GM21576 (cell line): ENCODE data around the gene HDAC9.

Source experiments
- ATAC-seq: cut with Tn5 transposase; IDR thresholded peaks from one replicate; pipeline ENCODE4 v1.9.1; 2021; ENCODE audit warnings: mild to moderate bottlenecking, moderate library complexity; ENCODE audit not compliant: unreplicated experiment

Gene HDAC9

GRCh38 chr7:18579698-18580097 lies 84.1 kb downstream of the HDAC9 start:
- ATAC-seq, result no peak

- no peak for ATAC-seq
Observed at GRCh38 chr7:18580950-18581349, 85.4 kb downstream of the HDAC9 start.

GRCh38 chr7:18583305-18583704 lies 87.8 kb downstream of the HDAC9 start:
- ATAC-seq, result no peak

GRCh38 chr7:18590241-18590640 lies 94.7 kb downstream of the HDAC9 start:
- ATAC-seq, result no peak

DNA sequence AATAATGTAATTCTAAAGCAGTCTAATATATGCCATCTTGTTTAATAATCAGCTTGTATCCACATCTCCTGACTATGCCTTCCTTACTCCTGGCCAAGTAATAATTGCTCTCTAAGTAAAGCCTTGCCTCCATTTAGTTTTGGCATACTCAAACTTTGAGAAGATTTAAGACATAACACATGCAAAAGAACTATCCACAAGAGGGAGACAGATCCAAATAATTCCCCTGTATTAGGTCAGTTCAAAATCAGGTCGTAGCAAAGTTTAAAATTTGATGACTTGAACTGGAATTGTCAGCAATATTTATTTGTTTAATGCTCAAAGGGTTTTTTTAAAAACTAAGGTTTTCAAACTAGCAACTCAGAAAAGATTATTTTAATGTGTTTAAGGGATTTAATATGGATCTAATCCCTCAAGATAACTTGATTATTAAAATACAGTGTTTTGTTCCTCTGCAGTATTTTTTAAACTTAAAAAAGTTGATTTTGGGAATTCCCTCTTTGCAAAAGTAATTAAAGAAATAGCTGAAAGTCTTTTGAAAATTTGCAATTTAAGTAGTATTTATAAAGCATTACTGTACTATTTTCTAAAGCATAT lies 95.3 kb downstream of the HDAC9 start:
- no peak for ATAC-seq

DNA sequence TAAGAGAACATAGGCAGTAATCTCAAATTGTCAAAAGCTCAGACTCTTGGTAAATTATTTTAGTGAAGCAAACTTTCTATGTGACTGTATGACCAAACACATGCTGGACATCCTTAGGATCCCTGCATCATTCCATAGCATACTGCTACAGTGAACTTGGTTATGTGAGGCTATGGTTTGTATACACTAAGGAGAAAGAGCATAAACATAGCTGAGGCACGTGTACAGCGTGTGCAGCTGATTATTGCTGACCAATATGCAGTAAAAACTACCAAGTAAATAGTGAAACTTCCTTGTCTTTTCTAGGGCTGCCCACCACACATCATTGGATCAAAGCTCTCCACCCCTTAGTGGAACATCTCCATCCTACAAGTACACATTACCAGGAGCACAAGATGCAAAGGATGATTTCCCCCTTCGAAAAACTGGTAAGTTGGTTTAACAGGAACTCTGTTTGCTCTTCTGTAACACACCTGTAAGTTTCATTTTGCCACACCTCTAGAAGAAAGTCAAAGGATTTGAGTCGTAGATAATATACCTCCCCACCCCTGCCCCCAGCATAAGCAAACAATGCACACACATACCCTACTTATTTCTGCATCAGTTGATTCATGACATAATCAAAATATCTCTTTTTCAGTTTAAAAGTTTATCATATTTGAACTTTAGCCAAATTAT lies 98.2 kb downstream of the HDAC9 start:
- ATAC-seq, result no peak

GRCh38 chr7:18597754-18598153 lies 102.2 kb downstream of the HDAC9 start:
- ATAC-seq, result no peak

GRCh38 chr7:18607025-18607424 lies 111.5 kb downstream of the HDAC9 start:
- no peak for ATAC-seq

DNA sequence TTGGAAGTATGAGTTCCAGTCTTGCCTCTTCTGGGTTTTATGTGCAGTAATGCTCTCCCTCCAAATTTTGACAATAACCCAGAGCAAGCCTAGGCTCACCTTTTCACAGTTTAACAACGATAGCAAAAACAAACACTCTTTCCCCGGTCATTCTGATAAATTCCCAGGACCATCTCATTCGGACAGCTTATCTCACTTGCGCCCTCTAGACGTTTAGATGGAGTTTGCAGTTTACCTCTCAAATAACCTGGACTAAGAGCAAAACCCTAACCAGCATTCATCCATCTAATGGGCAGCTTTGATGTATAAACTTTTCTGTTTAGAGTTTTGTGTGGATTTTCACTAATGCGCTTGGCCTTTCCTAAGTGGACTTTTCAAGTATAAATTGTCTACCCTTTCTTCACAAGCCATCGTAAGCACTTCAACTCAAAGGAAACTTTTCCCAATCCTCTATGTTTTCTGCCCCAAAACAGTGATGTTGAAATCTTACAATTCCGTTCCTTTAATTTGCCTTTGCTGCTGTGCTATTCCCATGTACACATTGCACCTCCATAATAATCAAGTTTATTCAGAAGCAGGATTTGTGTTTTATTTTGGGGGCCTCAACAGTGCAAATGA lies 114.9 kb downstream of the HDAC9 start:
- no peak for ATAC-seq

DNA sequence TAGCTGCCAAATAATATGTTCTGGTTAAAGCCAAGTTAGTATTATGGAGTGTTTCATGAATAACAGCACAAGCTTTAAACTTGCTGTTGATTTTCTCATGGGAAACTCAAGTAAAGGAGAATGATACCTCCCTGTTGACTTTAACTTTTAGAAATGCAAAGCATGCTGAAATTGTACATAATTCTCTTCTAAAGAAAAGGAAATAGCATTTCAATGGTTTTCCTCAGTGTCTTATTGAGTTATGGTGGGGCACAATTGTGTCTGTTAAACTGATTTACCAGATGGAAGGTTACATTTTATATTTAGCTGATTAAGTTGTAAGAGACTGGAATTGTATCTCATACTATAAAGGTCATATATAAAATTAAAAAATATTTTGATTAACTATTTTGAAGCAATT lies 119.3 kb downstream of the HDAC9 start:
- ATAC-seq, result no peak

- no peak for ATAC-seq
Observed at GRCh38 chr7:18619311-18619710, 123.8 kb downstream of the HDAC9 start.

DNA sequence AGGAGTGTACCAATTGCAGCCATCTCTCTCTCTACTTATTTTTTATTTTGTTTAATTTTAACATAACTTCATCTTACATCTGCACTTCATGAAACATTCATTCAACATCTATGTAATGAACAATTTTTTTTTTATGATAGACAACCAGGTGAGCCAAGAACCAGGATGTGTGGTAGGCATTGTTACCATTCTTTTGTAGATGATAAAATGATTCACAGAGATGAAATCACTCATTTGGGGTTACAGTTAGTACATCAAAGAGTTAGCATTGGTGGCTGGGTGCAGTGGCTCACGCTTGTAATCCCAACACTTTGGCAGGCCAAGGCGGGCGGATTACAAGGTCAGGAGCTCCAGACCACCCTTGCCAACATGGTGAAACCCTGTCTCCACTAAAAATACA lies 127.8 kb downstream of the HDAC9 start:
- ATAC-seq, result no peak

DNA sequence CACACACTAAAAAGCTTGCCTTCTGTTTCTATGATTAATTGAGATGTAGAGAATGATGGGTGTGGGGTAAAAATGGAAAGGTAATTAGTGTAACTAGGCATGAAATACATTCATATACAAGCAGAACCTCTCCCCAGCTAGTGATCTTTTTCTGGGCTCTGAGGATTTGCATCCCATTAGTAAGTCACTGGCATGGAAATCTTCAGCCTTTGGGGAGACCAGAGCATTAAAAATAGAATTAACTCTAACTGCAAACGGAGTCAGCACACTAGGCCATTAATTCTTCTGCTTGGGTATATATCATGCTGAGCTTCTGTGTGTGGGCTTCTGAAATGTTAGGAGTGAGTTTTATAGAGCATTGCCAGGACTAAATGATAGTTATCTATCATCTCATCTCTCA lies 128.9 kb downstream of the HDAC9 start:
- no peak for ATAC-seq

GRCh38 chr7:18626086-18626485 lies 130.5 kb downstream of the HDAC9 start:
- no peak for ATAC-seq

GRCh38 chr7:18626717-18627116 lies 131.2 kb downstream of the HDAC9 start:
- no peak for ATAC-seq

DNA sequence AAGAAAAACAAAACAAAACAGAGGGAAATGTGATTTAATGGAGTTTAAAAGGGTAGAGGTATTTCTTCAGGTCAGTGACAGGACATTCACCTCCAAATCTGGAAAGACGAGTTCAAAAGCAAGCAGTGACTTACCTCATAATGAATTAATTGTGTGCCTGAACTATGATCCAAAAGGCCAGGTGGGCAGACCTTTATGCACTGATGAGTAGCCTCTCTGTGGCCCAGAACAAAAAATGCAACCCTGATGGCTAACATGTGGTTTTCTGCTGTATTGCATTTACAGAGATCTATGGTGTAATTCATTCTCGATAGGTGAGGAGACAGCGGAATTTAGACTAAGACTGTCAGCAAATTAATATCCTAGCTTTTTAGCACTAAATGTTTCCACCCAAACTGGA lies 142.0 kb downstream of the HDAC9 start:
- ATAC-seq, result no peak

DNA sequence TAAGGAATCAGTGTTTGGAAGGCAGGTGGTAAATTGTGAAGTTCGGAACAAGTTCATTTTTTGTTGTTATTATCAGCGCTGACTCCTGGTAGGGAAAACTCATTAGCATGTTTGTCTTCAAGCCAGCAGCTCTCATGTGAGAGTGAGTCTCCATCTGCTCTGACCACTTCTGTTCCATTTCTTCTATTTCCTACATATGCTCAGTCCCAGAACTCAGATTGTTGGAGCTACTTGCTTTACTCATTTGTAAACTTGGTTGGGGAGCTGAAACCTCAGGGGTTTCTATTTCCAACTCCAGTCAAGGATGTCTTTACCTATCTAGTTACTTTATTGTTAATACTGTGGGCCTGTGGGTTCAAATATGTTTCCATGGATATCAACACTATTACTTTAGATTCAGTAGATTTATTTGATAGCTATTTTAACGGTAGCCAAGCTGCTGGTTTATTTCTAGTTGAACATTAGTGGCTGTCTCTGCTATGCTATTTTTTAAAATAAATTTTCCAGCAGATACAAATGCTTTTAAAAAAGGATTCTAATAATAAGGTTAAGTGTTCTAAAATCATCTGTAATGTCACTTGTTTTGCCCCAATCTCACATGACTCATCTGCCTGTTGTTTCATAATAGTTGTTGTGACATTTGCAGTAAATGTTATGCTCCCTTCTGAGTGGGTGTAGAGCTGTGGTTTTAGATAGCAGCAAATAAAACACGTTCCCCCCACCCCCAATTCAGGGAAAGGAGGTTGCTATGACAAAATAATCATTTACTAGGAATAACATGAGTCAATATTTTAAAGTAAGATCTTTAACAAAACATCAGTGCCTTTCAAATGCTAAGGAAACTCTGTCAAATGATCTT lies 143.3 kb downstream of the HDAC9 start:
- ATAC-seq, result no peak

DNA sequence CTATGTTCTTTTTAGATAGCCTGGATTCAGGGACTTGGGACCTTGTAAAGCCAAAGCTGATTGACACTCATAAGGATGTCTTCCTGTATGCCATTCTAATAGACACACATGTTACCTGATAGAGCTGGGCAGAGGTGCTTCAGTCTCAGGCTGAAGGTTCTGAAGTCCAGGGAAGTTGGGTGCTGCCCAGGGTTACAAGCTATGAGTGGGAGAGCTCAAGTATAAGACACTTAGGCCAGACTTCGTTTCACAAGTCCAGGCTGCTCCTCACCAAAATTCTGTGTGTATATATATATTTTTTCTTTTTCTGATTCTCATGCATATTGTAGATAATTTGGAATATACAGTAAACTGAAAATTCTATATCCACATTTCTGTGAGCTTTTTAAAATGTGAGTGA lies 144.2 kb downstream of the HDAC9 start:
- ATAC-seq, result no peak

- ATAC-seq, result no peak
Observed at GRCh38 chr7:18644981-18645380, 149.4 kb downstream of the HDAC9 start.

- no peak for ATAC-seq
Observed at GRCh38 chr7:18647582-18647981, 152.0 kb downstream of the HDAC9 start.
